Spleen (tissue), 11 donors: ENCODE measurements around the gene CNTNAP2. TPM values are rescaled to one million over a fixed set of nuclear protein-coding genes. Genes with fewer than 3 reads are reported as not detected.

ENCODE experiments used
- DNase-seq: peaks from one replicate; pipeline ENCODE4 v3.0.0-alpha.2; 2020
- H3K27ac ChIP-seq, 8 donors: fragments of 200-600 bp; sonication (generic) in 7 of 8; 1 replicate in 4 of 8; 2 replicates in 4 of 8; pipeline versions ENCODE4 v1.5.0 to v1.8.0; 2016 to 2021; ENCODE audit warnings: inconsistent platforms in 4 of 8, mild to moderate bottlenecking in 4 of 8, moderate library complexity in 1 of 8
- H3K27me3 ChIP-seq, 7 donors: fragments of 200-600 bp; sonication (generic) in 6 of 7; replicated peaks in 1 of 7; 1 replicate in 4 of 7; 2 replicates in 3 of 7; pipeline versions ENCODE4 v1.5.0 to v1.8.0; 2016 to 2021; ENCODE audit warnings: inconsistent platforms in 3 of 7, mild to moderate bottlenecking in 1 of 7
- H3K36me3 ChIP-seq, 6 donors: fragments of 200-600 bp; sonication (generic) in 5 of 6; 1 replicate in 4 of 6; 2 replicates in 2 of 6; pipeline versions ENCODE4 v1.5.0 to v1.8.0; 2016 to 2021; ENCODE audit warnings: inconsistent platforms in 2 of 6
- H3K4me1 ChIP-seq, 6 donors: fragments of 200-600 bp; sonication (generic) in 5 of 6; 1 replicate in 3 of 6; 2 replicates in 3 of 6; pipeline versions ENCODE4 v1.5.0 to v1.8.0; 2016 to 2021; ENCODE audit warnings: inconsistent platforms in 3 of 6
- H3K4me3 ChIP-seq, 8 donors: fragments of 200-600 bp; sonication (generic) in 7 of 8; 1 replicate in 4 of 8; 2 replicates in 4 of 8; pipeline versions ENCODE4 v1.5.0 to v1.8.0; 2016 to 2021; ENCODE audit warnings: inconsistent platforms in 4 of 8, mild to moderate bottlenecking in 4 of 8, moderate library complexity in 2 of 8
- H3K9me3 ChIP-seq, 8 donors: fragments of 200-600 bp; sonication (generic) in 7 of 8; 1 replicate in 4 of 8; 2 replicates in 4 of 8; pipeline versions ENCODE4 v1.5.0 to v1.8.0; 2016 to 2021; ENCODE audit warnings: inconsistent platforms in 4 of 8
- POLR2A ChIP-seq, 3 donors: fragments of 450-650 bp; IDR thresholded peaks; one replicate each; pipeline ENCODE4 v1.5.1; 2017; ENCODE audit warnings: antibody characterized with exemption in 3 of 3, mild to moderate bottlenecking in 1 of 3
- POLR2AphosphoS5 ChIP-seq, 3 donors: sonication (generic); formaldehyde crosslinking; IDR thresholded peaks; one replicate each; pipeline ENCODE4 v1.5.1; 2017; ENCODE audit warnings: antibody characterized with exemption in 3 of 3
- WGBS, 5 donors: extraction: QIAGEN DNeasy Blood & Tissue Kit in 3 of 5; methylation state at CpG; one replicate each; pipeline versions ENCODE4 v1.1.5 to v1.1.7; 2013 to 2018; 5-methylcytosine and 5-hydroxymethylcytosine counted together
- intact Hi-C: fragments of 100-400 bp; cut with DNase I; formaldehyde crosslinking; loops from one replicate; pipeline ENCODE4 v1.15.0; 2023; ENCODE audit warnings: low total_unique reads
- polyA plus RNA-seq, 3 donors: library from polyadenylated mRNA; stranded (reverse); fragments of 200-250 nt; gene quantifications; one replicate each; pipeline ENCODE4 v1.2.1, GENCODE V29; 2013
- total RNA-seq, 7 donors: library from RNA; depleted of rRNA in 3 of 7; stranded (reverse); fragments of >200 nt in 3 of 7; fragmentation: NEBNext Ultra II Directional in 4 of 7; extraction: Animal tissue kit (Norgen Biotek cat#: 25700) in 4 of 7; gene quantifications; one replicate each; pipeline versions ENCODE4 v1.1.0 to v1.2.1, GENCODE V29; 2016 to 2021
- TF ChIP-seq, protein P1 (sequence below), 11 experiments: fragments of 200-600 bp in 7 of 11; fragments of 450-650 bp in 4 of 11; sonication (generic) in 4 of 11; IDR thresholded peaks in 8 of 11; conservative IDR thresholded peaks in 3 of 11; 1 replicate in 7 of 11; 2 replicates in 4 of 11; pipeline versions ENCODE4 v1.4.0 to v1.8.0; 2016 to 2021; ENCODE audit warnings: antibody characterized with exemption in 11 of 11, inconsistent platforms in 4 of 11, mild to moderate bottlenecking in 1 of 11
- donor health status: healthy with polysubstance abuse.
- donor health status: DM: no; HTN: no; CAD: no; lungs with moderate emphysema.
- donor health status: DM: no; HTN: no; CAD: no.
- donor health status: Bipolar disorder and iron deficiency.
- donor health status: healthy.
- donor health status: DM: no; HTN: no; CAD: no.
- donor health status: DM: yes; HTN: yes; CAD: no.

Gene CNTNAP2
- total and polyA plus RNA-seq, 10 donors: 0.13 to 2.0 (median 0.82) TPM

DNA sequence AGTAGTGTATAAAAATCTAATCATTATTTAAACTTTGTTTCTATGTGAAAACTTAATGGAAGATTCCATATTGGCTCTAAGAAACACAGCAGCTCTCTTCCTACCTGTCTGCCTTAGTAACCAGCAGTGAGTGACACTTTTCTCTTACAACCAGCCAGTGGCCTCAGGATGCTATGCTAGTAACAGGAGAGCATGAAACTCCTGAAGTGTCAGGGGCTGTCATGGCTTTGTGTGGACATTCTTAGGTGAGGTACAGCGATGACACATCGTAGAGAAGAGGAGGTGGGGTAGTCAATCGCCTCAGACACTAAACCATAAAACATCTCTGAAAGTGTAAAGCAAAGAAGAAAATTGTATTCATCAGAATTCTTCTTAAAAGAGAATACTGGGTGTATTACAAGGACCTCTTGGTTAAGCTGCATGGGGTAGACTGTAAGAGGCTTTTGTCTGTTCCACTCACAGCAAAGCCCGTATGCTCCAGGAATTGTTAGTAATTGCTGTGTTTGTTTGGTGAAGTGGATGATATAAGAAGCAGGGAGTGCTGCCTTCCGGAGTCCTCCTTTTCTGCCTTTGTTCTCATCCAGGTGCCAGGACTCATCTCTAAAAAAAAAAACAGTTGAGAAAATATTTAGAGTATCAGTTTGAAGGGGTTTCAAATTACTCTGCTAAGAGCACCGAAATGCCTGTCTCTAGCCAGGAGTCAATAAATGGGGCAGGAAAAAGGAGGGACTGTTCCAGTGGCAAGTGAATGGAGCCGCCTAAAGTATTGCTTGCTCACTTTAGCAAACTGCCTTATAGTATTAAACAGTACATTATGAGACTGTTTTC is 518.8 kb downstream of the CNTNAP2 start:
- no peak for DNase-seq
- intact Hi-C loops: no loop called here
- TF ChIP-seq POLR2AphosphoS5 (IDR thresholded peaks at IDR 0.05) (no peak), POLR2A (IDR thresholded peaks at IDR 0.05) (no peak)
- TF ChIP-seq, protein P1, sequence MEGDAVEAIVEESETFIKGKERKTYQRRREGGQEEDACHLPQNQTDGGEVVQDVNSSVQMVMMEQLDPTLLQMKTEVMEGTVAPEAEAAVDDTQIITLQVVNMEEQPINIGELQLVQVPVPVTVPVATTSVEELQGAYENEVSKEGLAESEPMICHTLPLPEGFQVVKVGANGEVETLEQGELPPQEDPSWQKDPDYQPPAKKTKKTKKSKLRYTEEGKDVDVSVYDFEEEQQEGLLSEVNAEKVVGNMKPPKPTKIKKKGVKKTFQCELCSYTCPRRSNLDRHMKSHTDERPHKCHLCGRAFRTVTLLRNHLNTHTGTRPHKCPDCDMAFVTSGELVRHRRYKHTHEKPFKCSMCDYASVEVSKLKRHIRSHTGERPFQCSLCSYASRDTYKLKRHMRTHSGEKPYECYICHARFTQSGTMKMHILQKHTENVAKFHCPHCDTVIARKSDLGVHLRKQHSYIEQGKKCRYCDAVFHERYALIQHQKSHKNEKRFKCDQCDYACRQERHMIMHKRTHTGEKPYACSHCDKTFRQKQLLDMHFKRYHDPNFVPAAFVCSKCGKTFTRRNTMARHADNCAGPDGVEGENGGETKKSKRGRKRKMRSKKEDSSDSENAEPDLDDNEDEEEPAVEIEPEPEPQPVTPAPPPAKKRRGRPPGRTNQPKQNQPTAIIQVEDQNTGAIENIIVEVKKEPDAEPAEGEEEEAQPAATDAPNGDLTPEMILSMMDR (IDR thresholded peaks at IDR 0.05 in 8 of 11, conservative IDR thresholded peaks at IDR 0.05 in 3 of 11): no peak
- Histone ChIP-seq H3K27me3 (no peaks in the 10 kb centered on the region), H3K36me3 (no peaks in the 10 kb centered on the region), H3K4me1 (no peaks in the 10 kb centered on the region), H3K4me3 (no peak overlapping the region), H3K9me3 (peaks cover 0 to 3% (median 0%) of the 10 kb centered on the region in 8 donors), H3K27ac (no peak overlapping the region)
- WGBS, 5 donors: 71 to 83% (median 77%) methylated on average over 7 of the region's 7 CpGs

DNA sequence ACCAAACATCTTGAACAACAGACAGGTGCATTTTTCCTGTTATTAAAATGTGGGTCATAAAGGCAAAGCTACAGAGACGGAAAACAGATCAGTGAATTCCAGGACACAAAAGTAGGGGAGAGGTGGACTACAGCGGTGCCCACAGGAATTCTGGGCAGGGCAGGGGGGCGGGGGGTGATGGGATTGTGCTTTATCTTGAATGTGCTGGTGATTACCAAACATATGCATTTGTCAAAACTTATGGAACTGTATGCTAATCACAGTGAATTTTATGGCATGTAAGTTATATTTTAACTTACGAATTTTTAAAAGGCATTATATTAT is 519.4 kb downstream of the CNTNAP2 start:
- no peak for TF ChIP-seq POLR2A (IDR thresholded peaks at IDR 0.05)
- TF ChIP-seq, protein P1 (IDR thresholded peaks at IDR 0.05 in 8 of 11, conservative IDR thresholded peaks at IDR 0.05 in 3 of 11): no peak
- TF ChIP-seq POLR2AphosphoS5 (IDR thresholded peaks at IDR 0.05): no peak
- Histone ChIP-seq H3K4me3 (no peak overlapping the region), H3K9me3 (peaks cover 0 to 6% (median 0%) of the 10 kb centered on the region in 8 donors), H3K27ac (no peak overlapping the region), H3K4me1 (no peaks in the 10 kb centered on the region), H3K27me3 (no peaks in the 10 kb centered on the region), H3K36me3 (no peaks in the 10 kb centered on the region)
- intact Hi-C loops: no loop called here
- 57 to 81% (median 73%) methylated on average over 4 of the region's 4 CpGs for WGBS, 5 donors
- no peak for DNase-seq

DNA sequence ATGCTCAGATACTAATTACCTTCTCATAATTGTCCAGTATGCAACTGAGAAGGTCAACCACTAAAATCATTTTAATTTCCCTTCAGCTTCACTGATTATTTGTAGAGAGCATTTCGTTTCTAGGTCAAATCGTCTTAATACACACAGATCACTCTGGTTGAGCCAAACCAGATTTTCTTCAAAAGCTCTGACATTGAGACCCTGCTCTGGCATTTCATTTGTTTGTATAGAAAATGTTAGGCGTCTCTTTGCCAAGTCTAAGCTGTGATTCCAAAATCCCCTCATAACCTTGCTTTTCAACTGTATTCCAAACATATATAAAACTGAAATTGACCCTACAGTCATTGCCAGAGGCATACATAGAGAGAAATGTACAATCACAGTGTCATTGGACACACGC is 520.0 kb downstream of the CNTNAP2 start:
- Histone ChIP-seq H3K4me1 (no peaks in the 10 kb centered on the region), H3K27me3 (no peaks in the 10 kb centered on the region), H3K9me3 (peaks cover 0 to 9% (median 0%) of the 10 kb centered on the region in 8 donors), H3K27ac (no peak overlapping the region), H3K36me3 (no peaks in the 10 kb centered on the region), H3K4me3 (no peak overlapping the region)
- no peak for DNase-seq
- intact Hi-C loops: no loop called here
- TF ChIP-seq, protein P1 (IDR thresholded peaks at IDR 0.05 in 8 of 11, conservative IDR thresholded peaks at IDR 0.05 in 3 of 11): no peak
- TF ChIP-seq POLR2AphosphoS5 (IDR thresholded peaks at IDR 0.05) (no peak), POLR2A (IDR thresholded peaks at IDR 0.05) (no peak)
- WGBS, 5 donors: 51 to 83% (median 60%) methylated on average over 4 of the region's 4 CpGs

GRCh38 chr7:146639291-146639690 is 522.7 kb downstream of the CNTNAP2 start:
- H3K4me1 ChIP-seq: no peaks in the 10 kb centered on the region
- TF ChIP-seq, protein P1 (IDR thresholded peaks at IDR 0.05 in 8 of 11, conservative IDR thresholded peaks at IDR 0.05 in 3 of 11): no peak
- TF ChIP-seq POLR2AphosphoS5 (IDR thresholded peaks at IDR 0.05): no peak
- no peak for TF ChIP-seq POLR2A (IDR thresholded peaks at IDR 0.05)
- 87 to 97% (median 92%) methylated on average over 3 of the region's 3 CpGs for WGBS, 5 donors
- H3K27ac ChIP-seq: no peak overlapping the region
- no peaks in the 10 kb centered on the region for H3K27me3 ChIP-seq
- peaks cover 0 to 9% (median 0%) of the 10 kb centered on the region in 8 donors for H3K9me3 ChIP-seq
- no peaks in the 10 kb centered on the region for H3K36me3 ChIP-seq
- DNase-seq: no peak
- intact Hi-C loops: no loop called here
- no peak overlapping the region for H3K4me3 ChIP-seq
